Inflammatory macrophage (primary cell): ENCODE measurements around the gene UQCC3.
A peak's percentile ranks its signal among the peaks of the same experiment; 100 is the strongest.

Source experiments
- DNase-seq, 2 donors: peaks; one replicate each; pipeline ENCODE4 v3.0.0-alpha.2; 2020 to 2022

UQCC3 gene

DNA sequence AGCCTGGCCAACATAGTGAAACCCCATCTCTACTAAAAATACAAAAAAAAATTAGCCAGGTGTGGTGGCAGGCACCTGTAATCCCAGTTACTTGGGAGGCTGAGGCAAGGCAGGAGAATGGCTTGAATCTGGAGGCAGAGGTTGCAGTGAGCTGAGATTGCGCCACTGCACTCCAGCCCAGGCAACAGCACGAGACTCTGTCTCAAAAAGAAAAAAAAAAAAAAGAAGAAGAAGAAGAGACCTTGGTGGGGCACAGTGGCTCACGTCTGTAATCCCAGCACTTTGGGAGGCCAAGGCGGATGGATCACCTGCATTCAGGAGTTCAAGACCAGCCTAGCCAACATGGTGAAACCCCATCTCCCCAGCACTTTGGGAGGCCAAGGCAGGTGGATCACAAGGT is 32.4 kb downstream of the UQCC3 start:
- DNase-seq: peak; percentile 44 to 59

DNA sequence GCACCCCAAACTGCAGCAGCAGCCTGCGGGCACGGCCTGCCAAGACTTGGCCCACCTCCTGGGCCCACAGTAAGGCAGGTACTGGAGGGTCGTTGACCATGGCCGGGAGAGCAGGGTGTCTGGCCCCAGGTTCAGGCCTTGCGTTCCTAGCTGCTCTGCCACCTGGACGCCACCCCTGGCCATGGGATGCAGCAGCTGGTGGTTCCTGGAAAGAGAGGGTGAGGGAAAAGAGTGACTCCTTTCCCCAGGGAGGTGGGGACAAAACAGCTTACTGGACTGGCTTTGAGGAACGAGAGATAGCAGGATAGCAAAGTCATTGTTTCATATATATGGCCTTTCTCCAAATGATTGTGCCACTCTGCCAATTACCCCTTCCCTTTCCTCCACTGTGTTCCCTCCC is 33.9 kb downstream of the UQCC3 start:
- peak in 1 of 2 donors; percentile 22 for DNase-seq

DNA sequence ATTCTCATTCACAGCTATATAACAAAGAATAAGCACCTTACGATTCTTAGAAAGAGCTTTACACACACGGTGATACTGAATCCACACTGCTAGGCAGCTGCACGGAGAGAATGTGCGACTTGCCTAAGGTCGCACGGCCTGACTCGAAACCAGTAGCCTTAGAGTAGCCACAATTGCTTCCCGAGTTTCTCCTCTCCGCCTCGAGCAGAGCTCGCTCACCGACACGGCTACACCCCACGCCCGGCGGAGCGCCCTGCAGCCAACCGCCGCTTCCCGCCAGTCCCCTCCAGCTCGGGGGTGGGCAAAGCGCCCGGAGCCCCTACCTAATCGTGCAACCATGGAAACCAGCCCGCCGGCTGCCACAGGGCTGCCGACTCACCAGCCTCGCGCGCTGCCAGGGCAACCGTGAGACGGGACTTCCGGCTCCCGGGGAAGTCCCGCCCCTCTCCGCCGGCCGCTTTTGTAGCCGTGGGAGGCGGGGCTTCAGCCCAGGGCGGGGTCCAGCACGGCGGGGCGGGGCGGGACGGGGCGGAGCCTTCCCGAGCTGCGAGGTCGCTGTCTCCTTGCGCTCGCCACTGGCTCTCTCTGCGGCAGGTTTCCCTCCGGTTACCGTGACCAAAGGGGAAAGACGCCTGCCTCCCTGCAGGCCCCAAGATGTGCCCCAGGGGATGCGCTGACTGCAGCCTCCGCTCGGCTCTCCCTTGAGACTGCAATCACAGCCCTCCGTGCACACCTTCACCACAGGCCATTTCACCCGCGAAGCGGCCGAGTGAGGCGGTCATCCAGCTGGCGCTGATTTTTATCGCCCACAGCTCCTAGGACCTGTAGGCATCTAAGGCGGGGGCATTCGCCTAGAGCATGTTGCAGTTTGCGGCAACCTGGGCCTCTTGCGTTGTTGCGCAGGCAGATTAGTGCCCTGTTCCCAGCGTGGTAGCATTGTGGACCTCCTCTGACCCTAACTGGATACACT is 34.7 kb downstream of the UQCC3 start:
- peak; percentile 94 to 96 for DNase-seq

- no peak for DNase-seq
Observed at GRCh38 chr11:62706850-62707247, 35.4 kb downstream of the UQCC3 start.

DNA sequence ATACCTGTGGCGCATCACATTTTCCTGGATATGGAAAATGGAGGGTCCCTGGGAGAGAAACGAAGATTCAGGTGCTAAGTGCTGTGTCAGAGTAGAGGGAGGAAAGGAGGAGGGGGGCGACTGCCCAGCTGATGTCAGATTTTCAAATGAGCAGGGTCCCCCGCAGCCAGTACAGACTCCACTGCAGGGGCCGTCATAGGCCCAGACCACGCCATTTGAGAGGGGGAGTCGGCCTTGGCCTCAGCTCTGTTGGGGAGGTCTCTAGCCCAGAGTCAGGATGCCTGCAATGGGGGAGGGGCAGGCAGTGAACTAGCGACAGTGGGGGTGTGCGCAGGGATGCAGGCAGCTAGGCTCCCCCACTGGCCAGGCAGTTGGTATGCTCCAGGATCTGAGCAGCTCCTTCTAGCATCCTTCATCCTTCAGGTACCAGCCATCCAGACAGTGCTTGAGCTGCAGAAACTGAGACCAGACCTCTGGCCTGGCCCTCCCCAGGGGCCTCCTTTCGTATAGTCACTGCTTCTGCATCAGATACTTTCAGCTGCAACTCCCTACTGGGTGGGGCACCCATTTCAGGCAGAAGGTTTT is 35.9 kb downstream of the UQCC3 start, which contains the start of the genes BSCL2 and GNG3:
BSCL2 (minus strand) TSS at position 148 of the 585 bp plus-strand sequence. CDS start 229 bp downstream, outside the sequence.
GNG3 (plus strand) TSS at position 400 of the 585 bp plus-strand sequence. CDS start 620 bp downstream, outside the sequence.
- no peak for DNase-seq

- no peak for DNase-seq
Observed at GRCh38 chr11:62708392-62708791, 36.9 kb downstream of the UQCC3 start.

- DNase-seq: no peak
Observed at GRCh38 chr11:62708793-62709192, 37.3 kb downstream of the UQCC3 start.

GRCh38 chr11:62709247-62710000 is 38.0 kb downstream of the UQCC3 start:
- peak; percentile 99 for DNase-seq

GRCh38 chr11:62710001-62710345 is 38.5 kb downstream of the UQCC3 start:
- DNase-seq: peak; percentile 24 to 44

GRCh38 chr11:62712276-62712812 is 40.9 kb downstream of the UQCC3 start:
- DNase-seq: no peak

DNA sequence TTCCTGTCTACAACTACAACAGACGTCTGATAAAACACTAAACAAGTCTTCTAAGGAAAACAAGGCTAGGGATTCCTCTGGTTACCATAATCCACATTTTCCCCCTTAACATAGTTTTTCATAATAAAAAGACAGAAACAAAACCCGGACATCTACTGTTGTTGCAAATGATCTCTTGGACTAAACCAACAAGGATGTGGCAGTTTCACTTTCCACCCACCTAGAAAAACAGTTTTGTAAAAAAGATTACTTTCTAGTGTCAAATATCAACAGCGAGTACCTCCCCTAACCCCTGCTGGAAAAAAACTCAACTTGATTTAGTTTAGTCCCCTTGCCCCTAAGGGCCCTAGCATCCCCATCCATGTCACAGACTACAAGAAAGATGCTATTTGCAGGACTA is 41.4 kb downstream of the UQCC3 start:
- DNase-seq: no peak

DNA sequence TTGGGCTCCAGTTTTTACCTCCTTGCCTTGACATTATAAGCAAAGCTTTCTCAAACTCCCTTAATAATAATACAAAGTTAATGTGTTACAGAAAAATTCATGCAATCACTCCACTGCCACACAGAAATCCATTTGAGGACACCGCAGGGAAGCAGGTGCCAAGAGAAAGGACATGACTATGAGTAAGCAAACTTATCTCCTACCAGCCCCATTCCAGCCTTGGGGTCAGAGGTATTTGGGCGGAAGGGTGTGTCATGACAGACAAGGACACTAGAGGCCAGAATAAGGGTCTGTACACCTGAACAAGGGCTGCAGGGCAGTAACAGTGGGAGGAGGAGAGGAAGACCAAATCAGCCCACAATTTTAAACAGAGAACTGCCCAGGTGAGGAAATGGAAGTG is 41.9 kb downstream of the UQCC3 start:
- DNase-seq: no peak

- no peak for DNase-seq
Observed at GRCh38 chr11:62715150-62716130, 44.0 kb downstream of the UQCC3 start.

DNA sequence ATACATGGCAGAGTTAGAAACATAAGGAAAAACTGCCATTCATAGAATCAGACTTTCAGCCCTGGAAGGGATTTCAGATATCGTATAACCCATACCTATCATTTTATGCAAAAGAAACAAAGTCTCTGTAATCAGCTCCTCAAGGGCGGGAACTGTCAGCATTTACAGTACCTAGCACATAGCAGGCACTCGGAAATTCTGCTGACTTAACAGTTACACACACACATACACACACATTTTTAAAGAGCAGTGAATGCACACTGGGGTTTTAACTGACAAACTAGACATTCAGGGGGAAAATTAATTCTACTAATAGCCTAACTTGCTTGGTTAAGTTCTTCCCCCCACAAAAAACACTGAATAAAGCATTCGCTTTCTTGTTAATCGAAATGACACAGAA is 44.7 kb downstream of the UQCC3 start:
- no peak for DNase-seq

DNA sequence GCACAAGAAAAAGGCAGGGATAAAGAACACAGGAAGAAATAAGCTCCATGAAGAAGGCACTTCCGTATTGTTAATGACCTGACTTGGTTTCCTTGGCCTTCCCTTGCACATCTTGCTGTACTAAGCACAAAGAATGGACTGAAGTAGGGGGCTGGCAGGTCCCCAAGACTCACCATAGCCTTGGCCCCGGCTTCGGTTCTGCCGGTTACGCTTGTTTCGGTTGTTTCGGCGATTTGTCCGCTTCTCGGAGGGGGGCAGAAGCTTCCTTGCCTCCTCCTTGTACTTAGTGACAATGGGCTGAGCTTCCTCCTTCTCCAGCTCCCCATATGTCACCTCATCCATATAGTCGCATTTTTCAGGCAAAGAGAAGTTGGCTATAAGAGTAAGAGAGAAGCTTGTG is 45.3 kb downstream of the UQCC3 start:
- DNase-seq: no peak

DNA sequence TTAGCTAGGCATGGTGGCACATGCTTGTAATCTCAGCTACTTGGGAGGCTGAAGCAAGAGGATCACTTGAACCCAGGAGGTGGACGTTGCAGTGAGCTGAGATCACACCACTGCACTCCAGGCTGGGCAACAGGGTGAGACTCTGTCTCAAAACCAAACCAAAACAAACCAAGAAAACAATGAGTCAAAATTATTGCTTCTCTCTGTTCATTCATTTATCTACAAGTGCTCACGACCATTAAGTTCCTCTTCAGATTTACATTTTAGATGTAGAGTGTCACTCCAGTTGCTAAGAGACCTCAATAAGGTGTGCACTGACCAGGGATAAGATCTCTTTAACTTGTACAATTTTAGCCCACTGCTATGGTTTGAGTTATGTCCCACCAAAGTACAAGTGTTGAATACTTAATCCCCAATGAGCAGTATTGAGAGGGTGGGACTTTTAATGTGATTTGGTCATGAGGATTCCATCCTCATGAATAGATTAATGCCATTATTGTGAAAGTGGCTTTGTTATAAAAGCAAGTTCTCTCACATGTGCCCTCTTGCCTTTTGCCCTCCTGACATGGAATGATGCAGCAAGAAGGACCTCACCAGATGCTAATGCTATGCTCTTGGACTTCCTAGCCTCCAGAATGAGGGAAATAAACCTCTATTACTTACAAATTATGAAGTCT is 48.0 kb downstream of the UQCC3 start:
- DNase-seq: no peak

DNA sequence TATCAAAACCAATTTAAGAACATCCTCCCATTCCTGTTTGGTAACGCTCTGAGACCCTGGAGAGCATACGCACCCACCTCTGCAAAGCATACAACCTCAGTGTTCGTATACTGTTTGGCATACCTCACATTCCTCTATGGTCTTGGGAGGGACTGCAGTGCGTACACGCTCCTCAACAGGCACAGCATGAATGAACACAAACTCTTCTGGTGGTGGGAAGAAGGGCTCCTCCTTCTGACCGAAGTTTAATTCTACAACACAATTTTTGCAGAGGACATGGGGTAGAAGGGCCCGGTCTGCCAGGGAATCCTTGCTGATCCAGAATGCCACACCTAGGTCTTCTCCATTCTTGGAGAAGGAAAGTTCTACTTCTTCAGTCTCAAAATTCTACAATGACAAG is 50.5 kb downstream of the UQCC3 start:
- no peak for DNase-seq
